GM21360 (cell line): Measurements from ENCODE around the gene UBE2B.

Experiments used
- ATAC-seq: cut with Tn5 transposase; IDR thresholded peaks from one replicate; pipeline ENCODE4 v1.9.1; 2021; ENCODE audit warnings: mild to moderate bottlenecking, moderate library complexity; ENCODE audit not compliant: unreplicated experiment

Gene UBE2B

GRCh38 chr5:134437340-134437846 is 66.0 kb downstream of the UBE2B start:
- peak; percentile 18 for ATAC-seq

- no peak for ATAC-seq
These were observed 66.6 kb downstream of the UBE2B start for GRCh38 chr5:134437847-134438581.

GRCh38 chr5:134438721-134439123 is 67.4 kb downstream of the UBE2B start:
- no peak for ATAC-seq

DNA sequence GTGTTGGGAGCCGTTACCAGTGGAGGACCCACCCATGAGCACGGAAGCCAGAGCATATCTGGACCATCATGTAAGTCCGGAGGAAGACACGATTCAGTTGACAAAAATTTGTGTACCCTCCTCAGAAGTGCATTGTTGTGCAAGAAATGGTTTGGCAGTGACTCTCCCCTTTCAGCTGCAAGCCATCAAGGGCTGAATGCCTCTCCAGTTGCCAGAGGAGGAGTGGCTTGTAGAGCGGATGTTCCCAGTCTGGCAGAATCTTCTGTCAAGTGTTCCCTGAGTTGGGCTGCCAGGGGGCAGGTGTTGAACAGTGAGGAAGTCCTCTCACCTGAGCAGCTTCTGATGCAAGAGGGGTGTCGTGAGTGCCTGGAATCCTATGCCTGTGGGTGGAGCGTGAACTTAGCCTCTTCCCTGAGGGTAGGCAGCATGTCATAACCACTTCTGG is 67.9 kb downstream of the UBE2B start:
- no peak for ATAC-seq

DNA sequence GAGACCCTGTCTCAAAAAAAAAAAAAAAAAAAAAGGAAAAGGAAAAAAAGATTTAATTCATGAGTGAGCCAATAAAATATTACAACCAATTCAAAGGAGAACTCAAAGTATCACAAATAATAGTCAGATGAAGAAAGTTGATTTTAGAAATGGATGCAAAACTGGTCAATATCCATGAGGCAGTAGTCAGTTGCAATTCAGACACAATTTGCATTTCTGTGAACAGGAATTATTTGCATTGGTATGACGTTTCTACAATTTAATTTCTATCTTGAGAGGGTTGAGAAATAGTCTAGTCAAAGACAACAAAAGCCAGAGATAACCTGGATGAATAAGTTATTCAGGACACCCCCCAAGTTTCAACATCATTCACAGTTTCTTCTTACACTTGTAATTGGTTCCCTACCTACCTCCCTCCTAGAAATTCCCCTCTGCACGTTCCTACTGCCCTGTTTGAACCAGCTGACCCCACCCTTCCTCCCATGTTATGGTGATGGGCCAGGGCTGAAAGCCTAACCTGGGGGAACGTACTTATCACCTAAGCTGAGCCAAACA is 68.9 kb downstream of the UBE2B start:
- no peak for ATAC-seq
